ENCODE data around the gene NECAB2.

GRCh38 chr16:84033251-84034195, 65.5 kb downstream of the NECAB2 start:
- TF ChIP-seq POLR2A (IDR thresholded peaks at IDR 0.05; ENCODE audit: low read length), result no peak
- TF ChIP-seq, protein P1, sequence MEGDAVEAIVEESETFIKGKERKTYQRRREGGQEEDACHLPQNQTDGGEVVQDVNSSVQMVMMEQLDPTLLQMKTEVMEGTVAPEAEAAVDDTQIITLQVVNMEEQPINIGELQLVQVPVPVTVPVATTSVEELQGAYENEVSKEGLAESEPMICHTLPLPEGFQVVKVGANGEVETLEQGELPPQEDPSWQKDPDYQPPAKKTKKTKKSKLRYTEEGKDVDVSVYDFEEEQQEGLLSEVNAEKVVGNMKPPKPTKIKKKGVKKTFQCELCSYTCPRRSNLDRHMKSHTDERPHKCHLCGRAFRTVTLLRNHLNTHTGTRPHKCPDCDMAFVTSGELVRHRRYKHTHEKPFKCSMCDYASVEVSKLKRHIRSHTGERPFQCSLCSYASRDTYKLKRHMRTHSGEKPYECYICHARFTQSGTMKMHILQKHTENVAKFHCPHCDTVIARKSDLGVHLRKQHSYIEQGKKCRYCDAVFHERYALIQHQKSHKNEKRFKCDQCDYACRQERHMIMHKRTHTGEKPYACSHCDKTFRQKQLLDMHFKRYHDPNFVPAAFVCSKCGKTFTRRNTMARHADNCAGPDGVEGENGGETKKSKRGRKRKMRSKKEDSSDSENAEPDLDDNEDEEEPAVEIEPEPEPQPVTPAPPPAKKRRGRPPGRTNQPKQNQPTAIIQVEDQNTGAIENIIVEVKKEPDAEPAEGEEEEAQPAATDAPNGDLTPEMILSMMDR (IDR thresholded peaks at IDR 0.05), result no peak
- no peak for TF ChIP-seq SMC3 (IDR thresholded peaks at IDR 0.05)
- TF ChIP-seq HES2 (IDR thresholded peaks at IDR 0.05), result no peak
- no peak for TF ChIP-seq MAZ (IDR thresholded peaks at IDR 0.05; ENCODE audit: borderline replicate concordance, low read depth, low read length)

Data from A549 (cell line).